ENCODE results near the gene GABRA4. TPM values are rescaled to one million over a fixed set of nuclear protein-coding genes. Genes with fewer than 3 reads are reported as not detected.
A peak's percentile ranks its signal among the peaks of the same experiment; 100 is the strongest.

Gene GABRA4
- under 1 TPM in 1 of 2 donors, not detected in 1; 0.28 TPM for total RNA-seq

DNA sequence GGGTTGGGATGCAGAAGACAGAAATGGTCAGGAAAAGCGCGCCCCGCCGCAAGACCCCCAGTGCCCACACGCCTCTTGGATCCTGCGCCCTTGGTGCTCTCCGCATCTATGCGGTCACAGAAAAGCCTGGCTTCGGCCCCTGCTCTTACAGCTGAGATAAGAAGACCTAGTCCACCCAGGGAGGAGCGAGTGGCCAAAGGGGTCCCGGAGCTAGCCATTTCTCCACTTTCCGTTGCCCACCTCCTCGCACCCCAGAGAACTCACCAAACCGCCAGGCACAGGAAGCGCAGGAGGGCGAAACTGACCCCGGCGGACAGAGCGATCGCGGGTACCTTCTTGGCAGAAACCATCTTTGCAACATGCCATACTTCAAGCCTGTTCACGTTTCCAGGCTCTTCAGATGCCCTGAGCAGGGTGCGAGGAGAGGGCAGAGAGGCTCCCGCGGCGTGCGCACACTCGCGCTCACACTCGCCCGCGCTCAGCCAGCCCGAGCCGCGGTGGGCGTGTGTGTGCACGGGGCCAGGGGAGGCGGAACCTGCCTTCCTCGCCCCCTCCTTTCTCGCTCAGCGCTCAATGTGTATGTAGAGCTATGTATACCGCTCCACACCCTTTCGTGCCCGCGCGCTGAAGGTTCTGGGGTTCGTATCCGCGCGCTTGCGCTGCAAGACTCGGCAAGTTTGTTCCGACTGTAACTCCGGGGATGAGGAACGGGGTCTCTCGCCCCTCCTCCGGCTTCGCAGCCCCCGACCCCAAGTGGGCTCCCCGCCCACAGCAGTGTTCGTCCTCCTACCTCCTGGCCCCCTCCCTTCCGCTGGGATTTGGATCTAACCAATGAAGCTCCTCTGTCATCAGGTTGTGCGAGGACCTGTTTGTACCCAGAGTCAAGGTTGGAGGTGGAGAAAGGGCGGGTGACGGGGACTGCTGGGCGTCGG lies at the start of gene GABRA4:
TSS of gene GABRA4 (minus strand) at position 507 of the 932 bp plus-strand sequence. CDS start at position 350, 157 bp downstream.
- intact Hi-C loops (cut with DNase I), result no loop called here
- H3K36me3 ChIP-seq, result no peaks in the 10 kb centered on the region
- no peak for TF ChIP-seq POLR2A (IDR thresholded peaks at IDR 0.05)
- TF ChIP-seq POLR2AphosphoS5 (IDR thresholded peaks at IDR 0.05), result no peak
- TF ChIP-seq CTCF (IDR thresholded peaks at IDR 0.05), result no peak
- H3K4me3 ChIP-seq, result no peak within 1 kb of the TSS
- no peak for DNase-seq (ENCODE audit: low spot score)
- H3K27me3 ChIP-seq (replicated peaks; ENCODE audit: insufficient read depth), result peaks cover 12% of the 10 kb centered on the region
- H3K27ac ChIP-seq, result no peak within 1 kb of the TSS
- WGBS, result 2% methylated on average over 56 of the region's 67 CpGs
- no peaks in the 10 kb centered on the region for H3K9me3 ChIP-seq
- H3K4me1 ChIP-seq (replicated peaks), result no peaks in the 10 kb centered on the region

DNA sequence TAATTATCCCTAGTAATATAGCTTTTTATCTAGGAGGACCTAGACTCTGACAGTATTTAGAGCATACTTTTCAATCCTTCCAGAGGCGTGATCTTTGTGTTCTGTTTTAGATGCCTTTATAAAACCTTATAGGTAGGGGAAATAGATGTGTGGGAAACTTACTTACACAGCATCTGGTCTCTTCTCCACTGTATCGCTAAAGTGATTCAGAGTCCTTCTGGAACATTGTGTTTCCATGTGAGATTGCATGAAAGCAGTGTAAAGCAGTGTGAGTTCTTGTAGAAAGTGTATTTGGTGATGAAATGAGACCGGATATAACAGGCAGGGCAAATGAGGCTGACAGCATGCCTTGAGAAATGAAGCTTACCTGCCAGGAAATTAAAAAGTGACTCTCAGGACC lies 47.4 kb upstream of the GABRA4 start:
- TF ChIP-seq POLR2A (IDR thresholded peaks at IDR 0.05) (no peak), POLR2AphosphoS5 (IDR thresholded peaks at IDR 0.05) (no peak), CTCF (IDR thresholded peaks at IDR 0.05) (no peak)
- WGBS, result 90% methylated on average over 3 of the region's 3 CpGs
- no peaks in the 10 kb centered on the region for H3K27me3 ChIP-seq (replicated peaks; ENCODE audit: insufficient read depth)

GRCh38 chr4:47038263-47038662 lies 44.9 kb upstream of the GABRA4 start:
- 94% methylated on average over 1 of the region's 1 CpG for WGBS
- DNase-seq (ENCODE audit: low spot score), result no peak
- Histone ChIP-seq H3K27ac (no peak overlapping the region), H3K4me3 (no peak overlapping the region), H3K27me3 (replicated peaks; ENCODE audit: insufficient read depth) (no peaks in the 10 kb centered on the region), H3K4me1 (replicated peaks) (no peaks in the 10 kb centered on the region), H3K36me3 (no peaks in the 10 kb centered on the region), H3K9me3 (no peaks in the 10 kb centered on the region)
- TF ChIP-seq POLR2A (IDR thresholded peaks at IDR 0.05) (no peak), POLR2AphosphoS5 (IDR thresholded peaks at IDR 0.05) (no peak), CTCF (IDR thresholded peaks at IDR 0.05) (no peak)
- intact Hi-C loops (cut with DNase I), result no loop called here

More for the DNA sequence above, 47.4 kb upstream of the GABRA4 start:
- Histone ChIP-seq H3K4me3 (no peak overlapping the region), H3K4me1 (replicated peaks) (no peaks in the 10 kb centered on the region), H3K9me3 (no peaks in the 10 kb centered on the region), H3K27ac (no peak overlapping the region), H3K36me3 (no peaks in the 10 kb centered on the region)
- DNase-seq (ENCODE audit: low spot score), result no peak
- intact Hi-C loops (cut with DNase I), result no loop called here

GRCh38 chr4:47032405-47033106 lies 39.2 kb upstream of the GABRA4 start:
- Histone ChIP-seq H3K27ac (no peak overlapping the region), H3K4me1 (replicated peaks) (no peaks in the 10 kb centered on the region), H3K4me3 (no peak overlapping the region), H3K36me3 (no peaks in the 10 kb centered on the region), H3K9me3 (no peaks in the 10 kb centered on the region), H3K27me3 (replicated peaks; ENCODE audit: insufficient read depth) (no peaks in the 10 kb centered on the region)
- no peak for DNase-seq (ENCODE audit: low spot score)
- no peak for TF ChIP-seq POLR2AphosphoS5 (IDR thresholded peaks at IDR 0.05)
- peak in 1 of 4 experiments; percentile 20 for TF ChIP-seq CTCF (IDR thresholded peaks at IDR 0.05)
- no peak for TF ChIP-seq POLR2A (IDR thresholded peaks at IDR 0.05)
- WGBS, result under 1% methylated on average over 47 of the region's 47 CpGs
- intact Hi-C loops (cut with DNase I), result no loop called here
